CD4-positive, alpha-beta T cell treated with Interleukin-1 beta for 1 hour (primary cell): ENCODE results near the gene RAB22A.
"Not testable (repeated sequence)": the region's sequence is repeated elsewhere in the genome, so short reads cannot be mapped to it uniquely, and the experiment has no call there.

ENCODE experiments used
- DNase-seq, 2 donors: peaks; one replicate each; pipeline ENCODE4 v3.0.0-alpha.2; 2020 to 2022

RAB22A gene

GRCh38 chr20:58352468-58352867 lies 43.0 kb downstream of the RAB22A start:
- no peak for DNase-seq

DNA sequence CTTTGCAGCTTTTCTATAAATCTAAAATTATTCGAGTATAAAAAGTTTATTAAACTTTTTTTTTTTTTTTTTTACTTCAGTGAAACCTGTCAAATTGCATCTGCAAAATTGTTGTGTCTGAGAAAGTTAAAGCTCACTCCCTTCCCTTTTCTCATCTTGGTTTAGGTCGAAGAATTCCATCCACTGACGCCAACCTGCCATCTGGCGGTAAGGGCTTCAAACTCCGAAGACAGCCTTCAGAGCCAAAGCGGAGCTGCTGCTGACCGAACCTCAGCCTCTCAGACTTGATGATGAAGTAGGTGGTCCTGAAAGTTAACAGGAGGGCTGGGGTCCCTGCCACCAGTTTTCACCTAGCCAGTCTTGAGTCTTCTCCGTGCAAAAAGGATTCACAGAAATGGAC lies 49.9 kb downstream of the RAB22A start:
- no peak for DNase-seq

DNA sequence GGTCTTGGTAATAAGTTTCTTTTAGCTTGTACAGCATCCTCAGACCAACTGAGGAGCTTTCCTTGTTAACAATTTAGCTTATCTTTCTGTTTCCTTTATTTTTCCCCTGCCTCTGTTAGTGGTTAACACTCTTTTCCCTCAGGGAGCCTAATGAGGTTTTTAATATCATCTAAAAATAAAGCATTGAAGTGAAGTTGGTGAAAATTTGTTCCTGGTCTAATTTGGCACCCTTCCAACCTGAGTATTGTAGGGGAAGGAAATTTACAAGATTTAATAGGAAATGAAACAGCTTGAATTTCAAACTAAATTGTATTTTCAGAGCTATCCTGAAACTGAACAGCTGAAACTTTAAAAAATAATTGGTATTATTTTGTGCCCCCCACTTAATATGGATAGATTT lies 51.4 kb downstream of the RAB22A start:
- no peak for DNase-seq

DNA sequence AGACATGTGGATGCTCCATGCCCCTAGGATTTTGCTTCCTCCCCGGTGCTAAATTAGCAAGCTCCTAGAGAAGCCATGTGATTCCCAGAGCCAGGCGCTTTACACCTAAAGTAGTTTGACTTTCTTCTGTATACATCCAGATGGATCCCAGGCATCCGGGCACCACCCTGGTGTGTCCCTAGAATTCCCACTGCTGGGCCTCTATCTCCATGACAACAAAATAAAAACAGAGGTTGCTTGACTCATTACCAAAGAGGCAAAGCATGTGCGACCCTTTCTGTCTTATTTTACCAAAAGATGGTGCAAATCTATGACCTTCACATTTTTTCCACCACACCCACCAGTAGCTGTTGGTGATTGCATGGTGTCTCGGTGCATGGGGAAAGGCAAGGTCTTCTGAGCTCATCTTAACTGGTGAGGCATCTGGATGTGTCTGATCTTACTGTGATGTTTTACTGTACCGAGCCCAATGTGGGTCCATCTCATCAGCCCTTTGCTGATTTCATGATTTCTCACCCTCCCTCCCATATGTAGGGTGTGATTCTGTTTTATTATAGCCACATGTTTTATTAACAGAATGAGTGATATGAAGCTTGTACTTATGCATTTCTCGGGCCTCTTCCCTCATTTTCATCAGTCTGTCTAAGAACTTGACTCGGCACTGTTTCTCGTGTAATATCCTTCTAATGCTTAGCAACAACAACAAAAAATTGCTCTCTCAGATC lies 52.1 kb downstream of the RAB22A start:
- DNase-seq, result no peak

DNA sequence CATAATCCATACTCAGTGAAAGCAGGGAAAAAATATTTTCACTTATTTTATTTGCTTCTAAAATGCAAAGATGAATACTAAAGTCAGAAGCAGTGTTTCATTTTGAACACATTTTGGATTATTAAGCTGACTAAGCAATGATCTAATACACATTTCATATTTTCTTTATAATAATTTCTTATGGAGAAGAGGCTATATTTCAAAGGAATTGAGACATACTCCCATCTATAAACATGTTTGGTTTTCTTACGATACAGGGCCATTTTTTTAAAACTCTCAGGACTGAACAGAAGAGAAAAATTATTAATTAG lies 52.6 kb downstream of the RAB22A start:
- DNase-seq, result no peak

GRCh38 chr20:58362970-58363369 lies 53.5 kb downstream of the RAB22A start:
- no peak for DNase-seq

- no peak for DNase-seq
Observed at GRCh38 chr20:58366866-58367265, 57.4 kb downstream of the RAB22A start.

DNA sequence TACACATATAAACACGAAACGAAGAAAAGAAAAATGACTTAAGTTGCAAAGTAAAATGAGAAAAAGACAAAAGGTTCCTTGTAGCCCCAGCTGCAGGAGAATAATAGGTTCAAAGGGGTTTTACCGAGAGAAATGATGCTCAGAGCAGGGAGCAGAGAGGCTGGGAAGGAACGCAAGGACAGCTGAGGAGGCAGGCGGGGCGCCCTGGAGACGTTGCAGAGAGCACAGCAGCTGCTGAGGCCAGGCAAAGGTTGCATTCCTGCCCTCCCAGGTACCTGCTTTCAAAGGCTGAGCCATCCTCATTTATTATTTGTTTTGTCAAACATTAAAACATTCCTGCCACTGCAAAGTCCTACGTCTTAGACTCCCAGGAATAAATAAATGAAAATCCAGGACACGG lies 63.3 kb downstream of the RAB22A start:
- no peak for DNase-seq

- DNase-seq, result not testable (repeated sequence)
Observed at GRCh38 chr20:58373296-58373695, 63.8 kb downstream of the RAB22A start.

- DNase-seq, result no peak
Observed at GRCh38 chr20:58374027-58374850, 64.7 kb downstream of the RAB22A start.

- no peak for DNase-seq
Observed at GRCh38 chr20:58374906-58375758, 65.6 kb downstream of the RAB22A start.

GRCh38 chr20:58375759-58376352 lies 66.3 kb downstream of the RAB22A start:
- no peak for DNase-seq

DNA sequence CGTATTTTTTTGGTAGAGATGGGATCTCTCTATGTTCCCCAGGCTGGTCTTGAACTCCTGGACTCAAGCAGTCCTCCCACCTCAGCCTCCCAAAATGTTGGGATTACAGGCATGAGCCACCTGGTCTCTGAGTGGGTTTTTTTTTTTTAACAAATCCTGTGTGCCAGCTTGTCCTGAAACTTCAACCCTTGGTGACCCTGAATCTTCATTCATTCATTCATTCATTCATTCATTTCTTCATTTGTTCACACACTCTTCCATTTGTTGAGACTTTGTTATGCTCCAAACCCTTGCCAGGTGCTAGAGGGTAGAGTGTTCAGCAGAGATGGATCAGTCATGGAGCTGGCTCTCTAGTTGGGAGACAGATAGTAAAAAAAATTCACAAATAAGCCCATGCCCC lies 67.5 kb downstream of the RAB22A start:
- no peak for DNase-seq

DNA sequence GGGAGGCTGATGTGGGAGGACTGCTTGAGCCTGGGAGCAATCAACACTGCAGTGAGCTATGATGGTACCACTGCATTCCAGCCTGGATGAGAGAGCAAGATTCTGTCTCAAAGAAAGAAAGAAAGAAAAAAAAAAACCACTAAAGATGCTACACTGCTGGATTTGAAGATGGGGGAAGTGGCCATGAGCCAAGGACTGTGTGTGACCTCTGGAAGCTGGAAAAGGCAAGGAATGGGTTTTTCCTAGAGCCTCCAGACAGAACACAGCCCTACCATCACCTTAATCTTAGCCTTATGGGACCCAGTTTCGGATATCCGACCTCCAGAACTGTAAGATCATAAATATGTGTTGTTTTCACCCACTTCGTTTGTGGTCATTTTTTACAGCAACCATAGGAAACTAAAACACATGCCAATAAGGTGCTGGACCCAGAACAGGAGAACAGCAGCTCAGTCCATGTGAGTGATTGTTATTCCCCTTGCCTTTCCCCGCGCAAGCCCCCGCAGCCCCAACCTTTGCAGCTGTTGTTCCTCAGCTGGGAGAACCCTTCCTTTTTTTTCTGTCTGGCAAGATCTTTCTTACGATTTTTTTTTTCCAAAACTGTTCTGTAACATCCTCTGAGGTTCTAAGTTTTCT lies 68.4 kb downstream of the RAB22A start:
- DNase-seq, result no peak

DNA sequence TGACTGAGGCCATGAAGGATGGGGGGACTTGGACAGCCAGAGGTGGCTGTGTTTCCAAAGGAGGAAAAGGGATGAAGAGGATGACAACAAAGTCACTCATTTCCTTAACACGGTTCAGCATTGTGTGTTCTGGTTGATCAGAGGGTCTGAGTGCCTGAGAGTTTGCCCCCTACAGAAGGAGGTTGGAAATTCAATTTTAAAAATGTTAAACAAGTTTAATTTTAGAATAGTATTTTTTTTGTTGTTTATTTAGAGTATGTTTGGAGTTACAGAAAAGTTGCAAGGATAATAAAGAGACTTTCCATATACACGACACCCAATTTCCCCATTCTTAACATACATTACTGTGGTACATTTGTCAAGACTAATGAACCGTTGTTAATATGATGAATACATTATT lies 69.2 kb downstream of the RAB22A start:
- no peak for DNase-seq

- no peak for DNase-seq
Observed at GRCh38 chr20:58381627-58382026, 72.1 kb downstream of the RAB22A start.

DNA sequence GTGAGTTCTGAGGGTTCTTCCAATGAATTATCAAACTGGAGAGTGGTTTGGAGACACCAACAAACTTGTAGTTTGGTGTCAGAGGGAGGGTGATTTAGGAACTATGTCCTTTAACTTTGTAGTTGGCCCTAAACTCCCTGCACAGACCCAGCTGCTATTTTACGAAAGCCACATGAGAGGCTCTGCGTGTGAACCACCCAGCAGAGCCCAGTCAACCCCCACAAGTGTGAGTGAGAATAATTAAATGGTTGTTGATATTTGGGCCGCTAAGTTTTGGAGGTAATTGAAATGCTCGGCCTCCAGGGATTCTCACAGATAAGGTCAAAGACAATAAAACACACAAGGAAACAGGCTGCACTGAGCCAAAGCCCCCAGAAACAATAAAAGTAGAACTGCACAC lies 72.6 kb downstream of the RAB22A start:
- no peak for DNase-seq

- DNase-seq, result no peak
Observed at GRCh38 chr20:58384821-58385220, 75.3 kb downstream of the RAB22A start.

DNA sequence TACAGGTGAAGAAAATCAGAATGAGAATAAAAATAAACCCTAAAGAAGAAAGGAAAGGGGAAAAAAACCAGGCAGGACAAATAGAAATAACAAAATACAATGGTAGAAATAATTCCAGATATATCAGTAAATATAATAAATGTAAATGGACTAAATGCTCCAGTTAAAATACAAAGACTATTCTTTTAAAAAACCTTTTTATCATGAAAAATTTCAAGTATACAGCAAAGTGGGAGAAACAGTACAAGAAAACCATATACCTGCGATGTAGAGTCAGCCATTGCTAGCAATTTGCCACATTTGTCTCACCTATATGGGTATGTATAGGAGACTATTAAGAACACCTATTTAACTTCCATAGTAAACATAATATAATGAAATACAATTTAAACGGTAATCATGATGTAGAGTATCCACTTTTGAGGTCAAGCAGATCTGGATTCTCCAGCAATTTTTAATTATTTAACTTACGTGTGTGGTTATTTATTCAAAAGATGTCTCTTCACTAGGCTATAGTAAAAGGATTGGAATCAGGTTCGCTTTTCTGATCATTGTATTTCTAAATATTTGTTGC lies 78.6 kb downstream of the RAB22A start:
- DNase-seq, result no peak

DNA sequence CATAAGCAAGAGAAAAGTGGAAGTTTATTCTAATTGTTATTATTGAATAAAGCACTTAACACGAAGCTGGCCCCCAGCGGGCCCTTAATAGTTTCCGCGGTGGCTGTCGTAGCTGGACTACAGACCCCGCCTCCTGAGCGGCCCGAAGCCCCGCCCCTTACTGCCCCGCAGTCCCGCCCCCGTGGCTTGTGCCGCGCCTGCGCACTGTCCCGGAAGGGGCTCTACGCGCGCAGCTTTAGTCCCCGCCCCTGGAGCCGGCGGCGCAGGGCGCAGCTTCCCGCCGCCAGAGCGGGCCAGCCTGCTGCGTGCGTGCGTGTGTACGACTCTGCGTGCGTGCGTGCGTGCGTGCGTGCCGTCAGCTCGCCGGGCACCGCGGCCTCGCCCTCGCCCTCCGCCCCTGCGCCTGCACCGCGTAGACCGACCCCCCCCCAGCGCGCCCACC lies 79.4 kb downstream of the RAB22A start, which contains the start of gene VAPB:
VAPB (plus strand) TSS at position 348 of the 442 bp plus-strand sequence. CDS start 231 bp downstream, outside the sequence.
- DNase-seq, result peak; percentile 96 to 97

DNA sequence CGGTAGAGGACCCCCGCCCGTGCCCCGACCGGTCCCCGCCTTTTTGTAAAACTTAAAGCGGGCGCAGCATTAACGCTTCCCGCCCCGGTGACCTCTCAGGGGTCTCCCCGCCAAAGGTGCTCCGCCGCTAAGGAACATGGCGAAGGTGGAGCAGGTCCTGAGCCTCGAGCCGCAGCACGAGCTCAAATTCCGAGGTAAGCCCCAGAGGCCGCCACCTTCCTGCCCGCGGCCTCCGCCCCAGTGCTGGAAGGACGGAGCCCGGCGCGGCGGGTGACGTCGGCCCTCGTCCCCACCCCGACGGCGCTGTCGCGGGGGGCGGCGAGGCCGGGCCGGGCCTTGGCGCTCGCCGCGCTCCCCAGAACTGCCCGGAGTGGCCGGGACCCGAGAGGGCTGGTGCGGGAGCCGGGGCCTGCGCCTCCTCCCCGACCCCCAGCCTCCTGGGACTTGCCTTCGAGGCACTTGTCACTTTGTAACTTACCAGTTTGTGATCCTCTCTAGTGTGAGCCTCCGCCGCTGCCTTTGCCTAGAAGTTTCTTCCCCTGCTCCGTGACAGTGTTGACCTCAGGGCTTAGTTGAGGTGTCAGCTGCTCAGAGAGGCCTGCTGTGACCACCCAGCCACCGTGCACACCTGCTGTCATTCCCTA lies 79.9 kb downstream of the RAB22A start:
- peak in 1 of 2 donors; percentile 53 for DNase-seq
